ENCODE measurements around the gene CES3.
"Not testable (repeated sequence)": the region's sequence is repeated elsewhere in the genome, so short reads cannot be mapped to it uniquely, and the experiment has no call there.

The CES3 gene

DNA sequence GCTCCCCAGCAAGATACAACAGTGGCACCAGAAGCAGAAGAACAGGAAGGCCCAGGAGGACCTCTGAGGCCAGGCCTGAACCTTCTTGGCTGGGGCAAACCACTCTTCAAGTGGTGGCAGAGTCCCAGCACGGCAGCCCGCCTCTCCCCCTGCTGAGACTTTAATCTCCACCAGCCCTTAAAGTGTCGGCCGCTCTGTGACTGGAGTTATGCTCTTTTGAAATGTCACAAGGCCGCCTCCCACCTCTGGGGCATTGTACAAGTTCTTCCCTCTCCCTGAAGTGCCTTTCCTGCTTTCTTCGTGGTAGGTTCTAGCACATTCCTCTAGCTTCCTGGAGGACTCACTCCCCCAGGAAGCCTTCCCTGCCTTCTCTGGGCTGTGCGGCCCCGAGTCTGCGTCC lies 11.9 kb downstream of the CES3 start:
- H3K9me3 ChIP-seq (ENCODE audit: insufficient read depth, low read length) = peaks cover 9% of the 10 kb centered on the region; the same call in 1 of the 2 replicates
- H3K4me1 ChIP-seq (ENCODE audit: insufficient read depth, insufficient read length) = peaks cover 16% of the 10 kb centered on the region

DNA sequence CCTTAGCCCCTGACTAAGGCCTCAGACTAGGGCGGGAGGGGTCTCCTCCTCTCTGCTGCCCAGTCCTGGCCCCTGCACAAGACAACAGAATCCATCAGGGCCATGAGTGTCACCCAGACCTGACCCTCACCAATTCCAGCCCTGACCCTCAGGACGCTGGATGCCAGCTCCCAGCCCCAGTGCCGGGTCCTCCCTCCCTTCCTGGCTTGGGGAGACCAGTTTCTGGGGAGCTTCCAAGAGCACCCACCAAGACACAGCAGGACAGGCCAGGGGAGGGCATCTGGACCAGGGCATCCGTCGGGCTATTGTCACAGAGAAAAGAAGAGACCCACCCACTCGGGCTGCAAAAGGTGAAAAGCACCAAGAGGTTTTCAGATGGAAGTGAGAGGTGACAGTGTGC lies 12.7 kb downstream of the CES3 start:
- H3K27me3 ChIP-seq (ENCODE audit: insufficient read depth, insufficient read length) = no peaks in the 10 kb centered on the region
- TF ChIP-seq ZNF274 (IDR thresholded peaks at IDR 0.05; ENCODE audit: low read depth, low read length) (no peak), SUZ12 (IDR thresholded peaks at IDR 0.05; ENCODE audit: extremely low read depth, insufficient read depth, insufficient read length) (no peak), YY1 (IDR thresholded peaks at IDR 0.05; ENCODE audit: insufficient read depth, insufficient read length) (no peak)
- H3K9ac ChIP-seq (ENCODE audit: insufficient read length, low read depth) = no peak overlapping the region
- H3K4me3 ChIP-seq (ENCODE audit: insufficient read length, low read depth) = no peak overlapping the region
- no peaks in the 10 kb centered on the region for H3K36me3 ChIP-seq (ENCODE audit: insufficient read depth, insufficient read length, low read length)
- peaks cover 9% of the 10 kb centered on the region; the same call in 1 of the 2 replicates for H3K9me3 ChIP-seq (ENCODE audit: insufficient read depth, low read length)
- H3K4me1 ChIP-seq (ENCODE audit: insufficient read depth, insufficient read length) = peaks cover 16% of the 10 kb centered on the region
- no peak for DNase-seq (ENCODE audit: low read depth, low spot score)

More for the DNA sequence above, 11.9 kb downstream of the CES3 start:
- H3K27me3 ChIP-seq (ENCODE audit: insufficient read depth, insufficient read length) = no peaks in the 10 kb centered on the region
- TF ChIP-seq SUZ12 (IDR thresholded peaks at IDR 0.05; ENCODE audit: extremely low read depth, insufficient read depth, insufficient read length) (no peak), ZNF274 (IDR thresholded peaks at IDR 0.05; ENCODE audit: low read depth, low read length) (no peak), YY1 (IDR thresholded peaks at IDR 0.05; ENCODE audit: insufficient read depth, insufficient read length) (no peak)
- no peak for DNase-seq (ENCODE audit: low read depth, low spot score)
- H3K36me3 ChIP-seq (ENCODE audit: insufficient read depth, insufficient read length, low read length) = no peaks in the 10 kb centered on the region
- no peak overlapping the region for H3K4me3 ChIP-seq (ENCODE audit: insufficient read length, low read depth)
- H3K9ac ChIP-seq (ENCODE audit: insufficient read length, low read depth) = no peak overlapping the region

DNA sequence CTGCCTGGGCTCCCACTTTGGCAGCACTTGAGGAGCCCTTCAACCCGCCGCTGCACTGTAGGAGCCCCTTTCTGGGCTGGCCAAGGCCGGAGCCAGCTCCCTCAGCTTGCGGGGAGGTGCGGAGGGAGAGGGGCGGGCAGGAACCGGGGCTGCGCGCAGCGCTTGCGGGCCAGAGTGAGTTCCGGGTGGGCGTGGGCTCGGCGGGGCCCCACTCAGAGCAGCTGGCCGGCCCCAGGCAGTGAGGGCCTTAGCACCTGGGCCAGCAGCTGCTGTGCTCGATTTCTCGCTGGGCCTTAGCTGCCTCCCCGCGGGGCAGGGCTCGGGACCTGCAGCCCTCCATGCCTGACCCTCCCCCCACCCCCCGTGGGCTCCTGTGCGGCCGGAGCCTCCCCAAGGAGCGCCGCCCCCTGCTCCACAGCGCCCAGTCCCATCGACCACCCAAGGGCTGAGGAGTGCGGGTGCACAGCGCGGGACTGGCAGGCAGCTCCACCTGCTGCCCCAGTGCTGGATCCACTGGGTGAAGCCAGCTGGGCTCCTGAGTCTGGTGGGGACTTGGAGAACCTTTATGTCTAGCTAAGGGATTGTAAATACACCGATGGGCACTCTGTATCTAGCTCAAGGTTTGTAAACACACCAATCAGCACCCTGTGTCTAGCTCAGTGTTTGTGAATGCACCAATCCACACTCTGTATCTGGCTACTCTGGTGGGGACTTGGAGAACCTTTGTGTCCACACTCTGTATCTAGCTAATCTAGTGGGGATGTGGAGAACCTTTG lies 13.3 kb downstream of the CES3 start:
- not testable (repeated sequence) for H3K9me3 ChIP-seq (ENCODE audit: insufficient read depth, low read length); H3K27me3 ChIP-seq (ENCODE audit: insufficient read depth, insufficient read length); H3K4me3 ChIP-seq (ENCODE audit: insufficient read length, low read depth); H3K36me3 ChIP-seq (ENCODE audit: insufficient read depth, insufficient read length, low read length); DNase-seq (ENCODE audit: low read depth, low spot score); H3K9ac ChIP-seq (ENCODE audit: insufficient read length, low read depth)
- peaks cover 16% of the 10 kb centered on the region for H3K4me1 ChIP-seq (ENCODE audit: insufficient read depth, insufficient read length)

DNA sequence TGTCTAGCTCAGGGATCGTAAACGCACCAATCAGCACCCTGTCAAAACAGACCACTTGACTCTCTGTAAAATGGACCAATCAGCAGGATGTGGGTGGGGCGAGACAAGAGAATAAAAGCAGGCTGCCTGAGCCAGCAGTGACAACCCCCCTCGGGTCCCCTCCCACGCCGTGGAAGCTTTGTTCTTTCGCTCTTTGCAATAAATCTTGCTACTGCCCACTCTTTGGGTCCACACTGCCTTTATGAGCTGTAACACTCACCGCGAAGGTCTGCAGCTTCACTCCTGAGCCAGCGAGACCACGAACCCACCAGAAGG lies 13.8 kb downstream of the CES3 start:
- not testable (repeated sequence) for DNase-seq (ENCODE audit: low read depth, low spot score); H3K4me3 ChIP-seq (ENCODE audit: insufficient read length, low read depth); H3K9ac ChIP-seq (ENCODE audit: insufficient read length, low read depth); H3K36me3 ChIP-seq (ENCODE audit: insufficient read depth, insufficient read length, low read length); H3K9me3 ChIP-seq (ENCODE audit: insufficient read depth, low read length); H3K27me3 ChIP-seq (ENCODE audit: insufficient read depth, insufficient read length)
- H3K4me1 ChIP-seq (ENCODE audit: insufficient read depth, insufficient read length) = peaks cover 16% of the 10 kb centered on the region

DNA sequence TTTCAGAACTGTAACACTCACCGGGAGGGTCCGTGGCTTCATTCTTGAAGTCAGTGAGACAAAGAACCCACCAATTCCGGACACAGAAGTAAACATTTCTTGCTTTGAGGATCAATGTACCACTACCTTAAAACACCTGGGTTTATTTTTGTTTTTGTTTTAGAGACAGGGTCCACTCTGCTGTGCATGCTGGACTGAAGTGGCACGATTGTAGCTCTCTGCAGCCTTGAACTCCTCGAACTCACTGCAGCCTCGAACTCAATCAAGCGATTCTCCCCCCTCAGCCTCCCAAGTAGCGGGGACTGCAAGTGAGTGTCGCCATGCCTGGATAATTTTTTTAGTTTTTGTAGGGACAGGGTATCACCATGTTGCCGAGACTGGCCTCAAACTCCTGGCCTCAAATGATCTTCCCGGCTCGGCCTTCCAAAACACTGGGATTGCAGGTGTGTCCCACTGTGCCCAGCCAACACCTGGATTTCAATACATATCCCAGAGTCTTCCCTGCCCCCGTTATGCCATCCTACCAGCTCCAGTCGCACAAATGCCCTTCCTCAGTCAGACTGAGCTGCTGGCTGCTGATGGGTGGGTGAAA lies 14.3 kb downstream of the CES3 start:
- Histone ChIP-seq H3K9me3 (ENCODE audit: insufficient read depth, low read length) (peaks cover 9% of the 10 kb centered on the region; the same call in 1 of the 2 replicates), H3K36me3 (ENCODE audit: insufficient read depth, insufficient read length, low read length) (no peaks in the 10 kb centered on the region), H3K4me3 (ENCODE audit: insufficient read length, low read depth) (no peak overlapping the region), H3K27me3 (ENCODE audit: insufficient read depth, insufficient read length) (no peaks in the 10 kb centered on the region), H3K4me1 (ENCODE audit: insufficient read depth, insufficient read length) (peaks cover 16% of the 10 kb centered on the region), H3K9ac (ENCODE audit: insufficient read length, low read depth) (no peak overlapping the region)
- no peak for TF ChIP-seq SUZ12 (IDR thresholded peaks at IDR 0.05; ENCODE audit: extremely low read depth, insufficient read depth, insufficient read length)
- no peak for TF ChIP-seq ZNF274 (IDR thresholded peaks at IDR 0.05; ENCODE audit: low read depth, low read length)
- TF ChIP-seq YY1 (IDR thresholded peaks at IDR 0.05; ENCODE audit: insufficient read depth, insufficient read length) = no peak
- DNase-seq (ENCODE audit: low read depth, low spot score) = no peak

DNA sequence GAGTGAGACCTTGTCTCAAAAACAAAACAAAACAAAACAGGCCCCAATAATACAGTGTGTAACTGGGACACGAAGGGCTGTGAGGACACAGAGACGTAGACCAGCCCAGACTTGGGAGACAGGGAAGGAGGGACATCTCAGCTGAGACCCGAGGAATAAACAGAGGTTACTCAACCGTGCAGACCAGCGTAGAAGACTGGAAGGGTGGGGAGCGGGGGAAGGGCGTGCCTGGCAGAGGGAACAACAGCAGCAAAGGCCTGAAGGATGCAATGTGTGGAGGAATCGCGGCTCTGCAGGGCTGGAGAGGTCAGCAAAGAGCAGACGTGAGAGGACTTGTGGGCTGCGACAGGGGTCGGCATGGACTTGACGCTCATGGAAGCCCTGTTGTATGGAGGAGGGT lies 15.7 kb downstream of the CES3 start:
- TF ChIP-seq YY1 (IDR thresholded peaks at IDR 0.05; ENCODE audit: insufficient read depth, insufficient read length) (no peak), ZNF274 (IDR thresholded peaks at IDR 0.05; ENCODE audit: low read depth, low read length) (no peak), SUZ12 (IDR thresholded peaks at IDR 0.05; ENCODE audit: extremely low read depth, insufficient read depth, insufficient read length) (no peak)
- peaks cover 9% of the 10 kb centered on the region; the same call in 1 of the 2 replicates for H3K9me3 ChIP-seq (ENCODE audit: insufficient read depth, low read length)
- H3K4me1 ChIP-seq (ENCODE audit: insufficient read depth, insufficient read length) = peaks cover 16% of the 10 kb centered on the region
- no peaks in the 10 kb centered on the region for H3K36me3 ChIP-seq (ENCODE audit: insufficient read depth, insufficient read length, low read length)
- no peaks in the 10 kb centered on the region for H3K27me3 ChIP-seq (ENCODE audit: insufficient read depth, insufficient read length)
- no peak for DNase-seq (ENCODE audit: low read depth, low spot score)
- no peak overlapping the region for H3K9ac ChIP-seq (ENCODE audit: insufficient read length, low read depth)
- no peak overlapping the region for H3K4me3 ChIP-seq (ENCODE audit: insufficient read length, low read depth)

DNA sequence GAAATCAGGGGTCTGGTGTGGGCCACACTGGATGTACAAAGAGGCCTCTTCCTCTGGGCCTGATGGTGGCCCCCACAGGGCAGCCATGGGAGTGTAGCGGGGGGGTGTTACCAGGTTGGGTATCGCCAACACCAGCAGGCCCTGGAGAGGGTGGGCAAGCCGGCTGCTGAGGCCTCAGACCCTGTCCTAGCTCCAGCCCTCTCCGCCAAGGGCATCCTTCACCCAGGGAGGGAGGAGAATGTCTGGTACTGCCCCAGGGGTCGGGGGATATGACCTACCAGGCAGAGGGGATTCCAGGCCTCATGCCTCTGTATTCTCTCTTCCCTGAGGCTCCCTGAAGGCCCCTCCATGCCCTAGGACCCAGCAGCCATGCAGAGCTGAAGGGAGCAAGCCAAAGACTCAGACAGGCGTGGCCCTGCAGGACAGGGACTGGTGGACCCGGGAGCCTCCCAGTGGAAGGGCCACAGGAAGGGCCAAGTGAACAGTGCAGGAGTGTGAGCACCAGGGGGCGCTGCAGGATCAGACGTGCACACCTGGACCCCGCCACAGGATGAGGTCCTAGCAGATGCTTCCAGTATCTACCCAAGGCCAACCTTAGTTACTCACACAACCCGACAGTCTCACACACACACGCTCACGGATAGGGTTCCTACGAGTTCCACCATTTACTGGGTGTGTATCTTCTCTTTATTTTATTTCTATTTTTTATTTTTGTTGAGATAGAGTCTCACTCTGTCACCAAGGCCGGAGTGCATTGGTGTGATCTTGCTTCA lies 16.5 kb downstream of the CES3 start:
- H3K9me3 ChIP-seq (ENCODE audit: insufficient read depth, low read length) = peaks cover 9% of the 10 kb centered on the region; the same call in 1 of the 2 replicates
- no peaks in the 10 kb centered on the region for H3K36me3 ChIP-seq (ENCODE audit: insufficient read depth, insufficient read length, low read length)
- peaks cover 16% of the 10 kb centered on the region for H3K4me1 ChIP-seq (ENCODE audit: insufficient read depth, insufficient read length)
- H3K27me3 ChIP-seq (ENCODE audit: insufficient read depth, insufficient read length) = no peaks in the 10 kb centered on the region
- H3K9ac ChIP-seq (ENCODE audit: insufficient read length, low read depth) = peak overlapping the region; percentile 27
- DNase-seq (ENCODE audit: low read depth, low spot score) = peak; percentile 76
- H3K4me3 ChIP-seq (ENCODE audit: insufficient read length, low read depth) = no peak overlapping the region
- TF ChIP-seq SUZ12 (IDR thresholded peaks at IDR 0.05; ENCODE audit: extremely low read depth, insufficient read depth, insufficient read length) = no peak
